ENCODE measurements around the gene PLAC1.

Gene PLAC1

GRCh38 chrX:134572816-134573682, 85.2 kb downstream of the PLAC1 start:
- Histone ChIP-seq H3K36me3 (no peaks in the 10 kb centered on the region), H3K27ac (no peak overlapping the region), H3K9me3 (ENCODE audit: severe bottlenecking) (no peaks in the 10 kb centered on the region), H3K27me3 (ENCODE audit: insufficient read depth, low read depth, severe bottlenecking) (peaks cover 2% of the 10 kb centered on the region), H3K4me3 (ENCODE audit: low read depth, low read length) (no peak overlapping the region)
- no peak for TF ChIP-seq CTCF (IDR thresholded peaks at IDR 0.05; ENCODE audit: low read depth, low read length)
- DNase-seq: no peak

GRCh38 chrX:134571796-134572195, 86.5 kb downstream of the PLAC1 start:
- Histone ChIP-seq H3K27ac (no peak overlapping the region), H3K9me3 (ENCODE audit: severe bottlenecking) (no peaks in the 10 kb centered on the region), H3K4me3 (ENCODE audit: low read depth, low read length) (no peak overlapping the region), H3K36me3 (no peaks in the 10 kb centered on the region), H3K27me3 (ENCODE audit: insufficient read depth, low read depth, severe bottlenecking) (peaks cover 2% of the 10 kb centered on the region)
- TF ChIP-seq CTCF (IDR thresholded peaks at IDR 0.05; ENCODE audit: low read depth, low read length): no peak
- no peak for DNase-seq

- peaks cover 2% of the 10 kb centered on the region for H3K27me3 ChIP-seq (ENCODE audit: insufficient read depth, low read depth, severe bottlenecking)
- H3K36me3 ChIP-seq: no peaks in the 10 kb centered on the region
- DNase-seq: no peak
- no peak for TF ChIP-seq CTCF (IDR thresholded peaks at IDR 0.05; ENCODE audit: low read depth, low read length)
- H3K9me3 ChIP-seq (ENCODE audit: severe bottlenecking): no peaks in the 10 kb centered on the region
- no peak overlapping the region for H3K27ac ChIP-seq
- no peak overlapping the region for H3K4me3 ChIP-seq (ENCODE audit: low read depth, low read length)
Measured at GRCh38 chrX:134570899-134571298, 87.4 kb downstream of the PLAC1 start.

DNA sequence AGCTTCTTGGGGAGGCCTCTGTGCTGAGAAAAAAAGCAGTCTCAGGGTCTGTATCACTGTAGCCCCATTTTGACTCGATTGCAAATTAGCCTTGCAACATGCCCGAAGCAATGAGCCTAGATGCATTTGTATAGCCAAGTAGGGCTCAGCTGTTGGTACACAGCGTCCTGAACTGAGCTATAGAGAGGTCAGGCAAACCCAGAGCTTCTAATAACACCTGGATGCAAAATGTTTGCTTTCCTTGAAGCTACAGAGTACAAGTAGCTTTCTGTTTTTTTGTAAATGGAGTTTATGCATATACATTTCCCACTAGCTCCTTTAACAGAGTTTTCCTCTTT, 87.8 kb downstream of the PLAC1 start:
- no peak for DNase-seq
- H3K27me3 ChIP-seq (ENCODE audit: insufficient read depth, low read depth, severe bottlenecking): peaks cover 2% of the 10 kb centered on the region
- TF ChIP-seq CTCF (IDR thresholded peaks at IDR 0.05; ENCODE audit: low read depth, low read length): no peak
- no peak overlapping the region for H3K4me3 ChIP-seq (ENCODE audit: low read depth, low read length)
- no peaks in the 10 kb centered on the region for H3K9me3 ChIP-seq (ENCODE audit: severe bottlenecking)
- no peak overlapping the region for H3K27ac ChIP-seq
- no peaks in the 10 kb centered on the region for H3K36me3 ChIP-seq

DNA sequence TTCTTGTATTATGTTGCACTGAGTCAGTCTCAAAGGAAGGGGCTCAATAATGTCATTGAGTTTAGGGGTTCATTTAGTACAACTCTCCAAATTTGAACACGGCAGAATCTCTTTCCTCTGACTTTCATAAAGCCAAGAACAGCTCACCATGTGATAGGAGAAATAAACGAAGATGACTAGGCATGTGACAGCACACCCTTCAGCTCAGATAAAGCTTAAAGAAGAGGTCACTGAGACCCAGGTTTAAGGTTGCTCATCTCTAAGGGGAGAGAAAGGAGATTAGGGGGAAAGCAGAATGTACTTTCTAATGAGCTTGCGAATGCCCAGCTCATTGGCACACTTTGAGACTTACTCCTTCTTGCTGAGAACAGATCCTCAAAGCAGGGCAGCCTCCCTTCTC, 89.0 kb downstream of the PLAC1 start:
- H3K27me3 ChIP-seq (ENCODE audit: insufficient read depth, low read depth, severe bottlenecking): peaks cover 2% of the 10 kb centered on the region
- H3K36me3 ChIP-seq: no peaks in the 10 kb centered on the region
- no peak for TF ChIP-seq CTCF (IDR thresholded peaks at IDR 0.05; ENCODE audit: low read depth, low read length)
- DNase-seq: no peak
- no peak overlapping the region for H3K27ac ChIP-seq
- no peaks in the 10 kb centered on the region for H3K9me3 ChIP-seq (ENCODE audit: severe bottlenecking)
- no peak overlapping the region for H3K4me3 ChIP-seq (ENCODE audit: low read depth, low read length)
